ENCODE data around the gene TNFSF8.

GRCh38 chr9:114945616-114946412 is 15.4 kb upstream of the TNFSF8 start:
- TF ChIP-seq CTCF (IDR thresholded peaks at IDR 0.05) (no peak), POLR2AphosphoS5 (IDR thresholded peaks at IDR 0.05) (no peak), POLR2A (IDR thresholded peaks at IDR 0.05) (no peak), EP300 (IDR thresholded peaks at IDR 0.05) (no peak)

Measured in gastroesophageal sphincter (tissue), 3 donors.